Pancreas (tissue), 10 donors: ENCODE measurements around the gene ABCG4. TPM values are rescaled to one million over a fixed set of nuclear protein-coding genes. Genes with fewer than 3 reads are reported as not detected.

Experiments
- ATAC-seq, 4 donors: fragments of 200-7000 bp; cut with Tn5 transposase; one replicate each; pipeline versions ENCODE4 v1.8.0 to v1.9.1; 2020; ENCODE audit warnings: mild to moderate bottlenecking in 4 of 4, moderate library complexity in 4 of 4
- DNase-seq, 6 donors: peaks; one replicate each; pipeline ENCODE4 v3.0.0-alpha.2; 2020
- FAIRE-seq: peaks from 2 replicates; lab custom pipeline; 2012; peaks lifted over from hg19 to GRCh38; lab: Jason Lieb, UNC
- H3K27ac ChIP-seq, 4 donors: fragments of 200-600 bp; sonication (generic); 1 replicate in 3 of 4; 2 replicates in 1 of 4; pipeline versions ENCODE4 v1.5.0 to v1.8.0; 2020
- H3K27me3 ChIP-seq, 4 donors: fragments of 200-600 bp; one replicate each; pipeline ENCODE4 v1.8.0; 2021
- H3K36me3 ChIP-seq, 3 donors: fragments of 200-600 bp; sonication (generic) in 1 of 3; one replicate each; pipeline versions ENCODE4 v1.5.0 to v1.8.0; 2020 to 2021
- H3K4me1 ChIP-seq, 3 donors: fragments of 200-600 bp; one replicate each; pipeline ENCODE4 v1.8.0; 2021
- H3K4me3 ChIP-seq, 4 donors: fragments of 200-600 bp; sonication (generic) in 2 of 4; one replicate each; pipeline versions ENCODE4 v1.5.0 to v1.8.0; 2020 to 2021
- H3K9me3 ChIP-seq, 4 donors: fragments of 200-600 bp; one replicate each; pipeline ENCODE4 v1.8.0; 2021
- WGBS, 2 donors: extraction: QIAGEN DNeasy Blood & Tissue Kit; methylation state at CpG; one replicate each; pipeline ENCODE4 v1.1.7; 2013; 5-methylcytosine and 5-hydroxymethylcytosine counted together
- intact Hi-C, 3 donors: fragments of 100-400 bp; cut with DNase I; formaldehyde crosslinking; loops; one replicate each; pipeline versions ENCODE4 v1.11.1 to v1.14.2; 2022
- polyA plus RNA-seq, 2 donors: library from polyadenylated mRNA; stranded (reverse); fragments of 200-250 nt; gene quantifications; one replicate each; pipeline ENCODE4 v1.2.3, GENCODE V29; 2013
- total RNA-seq, 6 donors: library from RNA; stranded (reverse); fragmentation: NEBNext Ultra II Directional in 4 of 6; extraction: Animal tissue kit (Norgen Biotek cat#: 25700) in 4 of 6; gene quantifications; one replicate each; pipeline versions ENCODE4 v1.2.1 to v1.2.4, GENCODE V29; 2021 to 2023
- TF ChIP-seq, protein P1 (sequence below), 4 donors: fragments of 200-600 bp; sonication (generic) in 3 of 4; IDR thresholded peaks; one replicate each; pipeline versions ENCODE4 v1.5.0 to v1.8.0; 2021; ENCODE audit warnings: antibody characterized with exemption in 4 of 4
- donor health status: healthy with polysubstance abuse.
- donor health status: DM: no; HTN: no; CAD: no; lungs with moderate emphysema.
- donor health status: DM: no; HTN: no; CAD: no.
- donor health status: control.
- donor health status: control.
- donor health status: Bipolar disorder and iron deficiency.
- donor health status: DM: yes; HTN: yes; CAD: no.
- donor health status: DM: no; HTN: no; CAD: no.
- donor health status: DM: no; HTN: no; CAD: no.
- donor health status: DM: yes; HTN: yes; CAD: no.

ABCG4 gene
- total and polyA plus RNA-seq, 8 donors, result 0.11 to 0.21 TPM; not detected in 6

DNA sequence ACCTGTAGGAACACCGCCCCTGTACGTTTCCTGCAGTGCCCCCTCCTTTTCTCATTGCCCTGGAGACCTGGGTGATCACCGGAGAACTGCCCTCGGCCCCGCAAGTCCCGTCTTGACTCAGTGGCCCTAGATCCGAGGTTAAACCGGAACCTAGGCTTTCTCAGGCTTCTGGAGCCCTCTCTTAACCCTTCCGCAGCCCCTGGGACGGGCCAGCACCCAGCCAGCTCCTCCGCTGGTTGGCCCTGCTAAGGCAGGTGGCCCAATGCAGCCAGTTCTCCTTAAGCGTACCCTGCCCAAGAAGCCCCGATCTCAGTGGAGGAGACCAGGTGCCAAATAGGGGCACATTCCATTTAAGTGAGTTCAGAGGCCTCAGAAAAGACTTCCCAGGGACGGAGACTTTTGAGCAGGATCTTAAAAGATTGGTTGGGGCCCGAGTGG lies 20.4 kb downstream of the ABCG4 start:
- 8% methylated on average over 15 of the region's 15 CpGs for WGBS, 2 donors
- ATAC-seq (peak; percentile 57 to 73 (median 66)), FAIRE-seq (no peak), DNase-seq (peak in 4 of 6 donors; percentile 48 to 76 (median 61))
- Histone ChIP-seq H3K27me3 (no peaks in the 10 kb centered on the region), H3K9me3 (no peaks in the 10 kb centered on the region), H3K27ac (peak overlapping the region; percentile 93 to 97 (median 94)), H3K4me1 (peaks cover 0 to 5% (median 0%) of the 10 kb centered on the region in 3 donors), H3K4me3 (peak overlapping the region; percentile 75 to 90 (median 89)), H3K36me3 (peaks cover 0 to 4% (median 2%) of the 10 kb centered on the region in 3 donors)
- intact Hi-C loops, result no loop called here
- TF ChIP-seq, protein P1, sequence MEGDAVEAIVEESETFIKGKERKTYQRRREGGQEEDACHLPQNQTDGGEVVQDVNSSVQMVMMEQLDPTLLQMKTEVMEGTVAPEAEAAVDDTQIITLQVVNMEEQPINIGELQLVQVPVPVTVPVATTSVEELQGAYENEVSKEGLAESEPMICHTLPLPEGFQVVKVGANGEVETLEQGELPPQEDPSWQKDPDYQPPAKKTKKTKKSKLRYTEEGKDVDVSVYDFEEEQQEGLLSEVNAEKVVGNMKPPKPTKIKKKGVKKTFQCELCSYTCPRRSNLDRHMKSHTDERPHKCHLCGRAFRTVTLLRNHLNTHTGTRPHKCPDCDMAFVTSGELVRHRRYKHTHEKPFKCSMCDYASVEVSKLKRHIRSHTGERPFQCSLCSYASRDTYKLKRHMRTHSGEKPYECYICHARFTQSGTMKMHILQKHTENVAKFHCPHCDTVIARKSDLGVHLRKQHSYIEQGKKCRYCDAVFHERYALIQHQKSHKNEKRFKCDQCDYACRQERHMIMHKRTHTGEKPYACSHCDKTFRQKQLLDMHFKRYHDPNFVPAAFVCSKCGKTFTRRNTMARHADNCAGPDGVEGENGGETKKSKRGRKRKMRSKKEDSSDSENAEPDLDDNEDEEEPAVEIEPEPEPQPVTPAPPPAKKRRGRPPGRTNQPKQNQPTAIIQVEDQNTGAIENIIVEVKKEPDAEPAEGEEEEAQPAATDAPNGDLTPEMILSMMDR (IDR thresholded peaks at IDR 0.05), result no peak

- FAIRE-seq (no peak), ATAC-seq (no peak)
- WGBS, 2 donors, result 89 to 92% methylated on average over 2 of the region's 2 CpGs
Observed at GRCh38 chr11:119172513-119172912, 23.7 kb downstream of the ABCG4 start.

DNA sequence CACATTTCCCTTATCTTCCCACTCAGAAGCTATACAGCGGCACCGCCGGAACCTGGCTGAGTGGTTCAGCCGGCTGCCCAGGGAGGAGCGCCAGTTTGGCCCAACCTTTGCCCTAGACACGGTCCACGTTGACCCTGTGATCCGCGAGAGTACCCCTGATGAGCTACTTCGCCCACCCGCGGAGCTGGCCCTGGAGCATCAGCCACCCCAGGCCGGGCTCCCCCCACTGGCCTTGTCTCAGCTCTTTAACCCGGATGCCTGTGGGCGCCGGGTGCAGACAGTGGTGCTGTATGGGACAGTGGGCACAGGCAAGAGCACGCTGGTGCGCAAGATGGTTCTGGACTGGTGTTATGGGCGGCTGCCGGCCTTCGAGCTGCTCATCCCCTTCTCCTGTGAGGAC lies 24.6 kb downstream of the ABCG4 start:
- peaks cover 0 to 10% (median 10%) of the 10 kb centered on the region in 3 donors for H3K36me3 ChIP-seq
- H3K4me3 ChIP-seq, result no peak overlapping the region
- TF ChIP-seq, protein P1 (IDR thresholded peaks at IDR 0.05), result no peak
- no peaks in the 10 kb centered on the region for H3K27me3 ChIP-seq
- peak in 1 of 6 donors; percentile 66 for DNase-seq
- FAIRE-seq, result no peak
- H3K4me1 ChIP-seq, result peaks cover 0 to 5% (median 0%) of the 10 kb centered on the region in 3 donors
- intact Hi-C loops, result no loop called here
- WGBS, 2 donors, result 93 to 94% methylated on average over 20 to 21 of the region's 21 CpGs
- no peaks in the 10 kb centered on the region for H3K9me3 ChIP-seq
- ATAC-seq, result no peak
- no peak overlapping the region for H3K27ac ChIP-seq

More at GRCh38 chr11:119172513-119172912, 23.7 kb downstream of the ABCG4 start:
- Histone ChIP-seq H3K27ac (no peak overlapping the region), H3K9me3 (no peaks in the 10 kb centered on the region), H3K27me3 (no peaks in the 10 kb centered on the region), H3K36me3 (peaks cover 0 to 10% (median 10%) of the 10 kb centered on the region in 3 donors), H3K4me1 (peaks cover 0 to 5% (median 0%) of the 10 kb centered on the region in 3 donors), H3K4me3 (no peak overlapping the region)
- no peak for DNase-seq
- TF ChIP-seq, protein P1 (IDR thresholded peaks at IDR 0.05), result no peak
- intact Hi-C loops, result no loop called here

DNA sequence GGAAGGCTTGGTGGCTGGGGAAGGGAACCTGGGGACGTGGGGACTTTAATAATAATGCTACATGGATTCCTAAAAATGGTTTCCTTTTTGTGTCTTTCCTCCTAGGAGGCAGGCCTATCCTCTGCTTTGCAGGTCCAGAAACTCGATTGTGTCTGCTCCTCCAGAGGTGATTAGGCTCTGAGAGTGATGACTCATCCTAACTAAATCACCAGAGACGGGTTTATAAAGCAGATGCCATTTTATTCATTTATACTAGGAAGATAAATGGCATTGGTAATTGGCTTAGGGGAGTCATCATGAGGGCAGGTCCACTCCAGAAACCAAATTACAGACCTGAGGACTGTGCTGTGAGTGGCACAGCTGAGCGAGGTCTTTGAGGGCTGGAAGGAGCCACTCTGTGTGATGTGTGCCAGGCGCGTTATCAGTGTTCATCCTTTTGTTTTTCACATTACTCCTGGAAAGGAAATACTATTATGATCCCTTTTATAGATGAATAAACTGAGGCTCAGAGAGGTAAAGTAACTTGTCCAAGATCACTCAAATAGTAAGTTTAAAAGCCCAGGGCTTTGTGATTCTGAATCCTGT lies 26.7 kb downstream of the ABCG4 start:
- H3K27ac ChIP-seq, result no peak overlapping the region
- no peak for ATAC-seq
- DNase-seq, result no peak
- intact Hi-C loops, result no loop called here
- H3K4me1 ChIP-seq, result no peaks in the 10 kb centered on the region
- H3K9me3 ChIP-seq, result no peaks in the 10 kb centered on the region
- no peak for FAIRE-seq
- no peaks in the 10 kb centered on the region for H3K27me3 ChIP-seq
- WGBS, 2 donors, result 72 to 73% methylated on average over 6 of the region's 6 CpGs
- H3K4me3 ChIP-seq, result no peak overlapping the region
- H3K36me3 ChIP-seq, result peaks cover 0 to 17% (median 14%) of the 10 kb centered on the region in 3 donors
- TF ChIP-seq, protein P1 (IDR thresholded peaks at IDR 0.05), result no peak

GRCh38 chr11:119178166-119178680 lies 29.4 kb downstream of the ABCG4 start:
- 84 to 87% methylated on average over 4 of the region's 4 CpGs for WGBS, 2 donors
- Histone ChIP-seq H3K36me3 (peaks cover 0 to 17% (median 14%) of the 10 kb centered on the region in 3 donors), H3K9me3 (no peaks in the 10 kb centered on the region), H3K27ac (no peak overlapping the region), H3K4me3 (no peak overlapping the region), H3K27me3 (no peaks in the 10 kb centered on the region), H3K4me1 (no peaks in the 10 kb centered on the region)
- DNase-seq, result no peak
- FAIRE-seq, result no peak
- intact Hi-C loops, result no loop called here
- ATAC-seq, result no peak
- TF ChIP-seq, protein P1 (IDR thresholded peaks at IDR 0.05), result no peak
